Fibroblast of the aortic adventitia (primary cell): Measurements from ENCODE around the gene ZIC4. TPM values are rescaled to one million over a fixed set of nuclear protein-coding genes. Genes with fewer than 3 reads are reported as not detected.

Experiments
- DNase-seq: peaks from one replicate; pipeline ENCODE4 v3.0.0-alpha.2; 2010; ENCODE audit warnings: low read depth
- H3K4me3 ChIP-seq: 2 replicates; pipeline ENCODE4 v1.5.1; 2011; ENCODE audit warnings: low read depth, mild to moderate bottlenecking, control low read depth, low read length, moderate library complexity
- total RNA-seq: library from RNA; depleted of rRNA; stranded (reverse); fragments of >200 nt; gene quantifications from 2 replicates; pipeline ENCODE4 v1.2.3, GENCODE V29; 2012; ENCODE audit warnings: low replicate concordance
- TF ChIP-seq, protein P1 (sequence below): IDR thresholded peaks from 2 replicates; pipeline ENCODE4 v1.5.1; 2011; ENCODE audit warnings: mild to moderate bottlenecking, low read length, control low read depth, inconsistent platforms; ENCODE audit not compliant: insufficient read depth

Gene ZIC4
- total RNA-seq, 1 donor, result not detected

DNA sequence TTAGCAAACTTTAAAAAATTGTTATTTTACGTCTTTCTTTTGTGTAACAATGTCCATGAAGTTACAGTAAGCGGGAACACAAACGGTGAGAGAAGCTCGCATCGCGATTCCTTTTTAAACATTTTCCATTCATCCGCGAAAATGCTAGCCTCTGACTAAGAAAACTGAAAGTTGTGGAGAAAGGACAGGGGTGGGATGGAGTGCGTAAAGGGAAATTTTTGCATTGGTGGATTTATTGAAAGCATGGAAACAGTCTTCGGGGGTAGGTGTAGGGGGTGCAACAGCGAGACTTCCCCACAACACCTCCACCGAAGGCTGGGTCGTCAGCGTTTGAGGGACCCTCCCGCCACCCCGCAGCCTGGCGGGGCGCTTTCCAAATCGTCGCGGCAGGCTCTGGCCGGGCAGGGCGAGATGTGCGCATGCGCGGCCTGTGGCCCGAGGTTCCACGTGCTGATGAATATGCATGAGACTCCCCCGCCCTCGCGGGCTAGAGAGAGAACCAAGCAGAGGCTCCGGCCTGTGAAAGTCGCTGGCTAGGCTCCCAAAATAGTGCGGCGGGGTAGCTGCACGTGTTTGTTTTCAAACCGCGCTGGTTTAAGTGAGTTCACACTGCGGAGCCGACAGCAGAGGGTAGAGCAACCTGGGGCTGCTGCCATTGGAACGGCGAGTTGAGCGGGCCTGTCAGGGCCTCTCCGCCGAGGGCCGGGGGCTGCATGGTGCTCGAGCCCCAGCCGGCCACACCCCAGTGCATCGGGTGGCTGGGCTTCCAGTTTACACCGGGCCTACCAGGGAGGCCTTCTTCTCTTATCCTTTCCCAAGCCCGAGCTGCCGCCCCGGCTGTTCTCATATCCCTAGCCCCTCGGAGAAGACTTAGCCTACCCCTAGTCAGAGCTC, 12.7 kb upstream of the ZIC4 start:
- TF ChIP-seq, protein P1, sequence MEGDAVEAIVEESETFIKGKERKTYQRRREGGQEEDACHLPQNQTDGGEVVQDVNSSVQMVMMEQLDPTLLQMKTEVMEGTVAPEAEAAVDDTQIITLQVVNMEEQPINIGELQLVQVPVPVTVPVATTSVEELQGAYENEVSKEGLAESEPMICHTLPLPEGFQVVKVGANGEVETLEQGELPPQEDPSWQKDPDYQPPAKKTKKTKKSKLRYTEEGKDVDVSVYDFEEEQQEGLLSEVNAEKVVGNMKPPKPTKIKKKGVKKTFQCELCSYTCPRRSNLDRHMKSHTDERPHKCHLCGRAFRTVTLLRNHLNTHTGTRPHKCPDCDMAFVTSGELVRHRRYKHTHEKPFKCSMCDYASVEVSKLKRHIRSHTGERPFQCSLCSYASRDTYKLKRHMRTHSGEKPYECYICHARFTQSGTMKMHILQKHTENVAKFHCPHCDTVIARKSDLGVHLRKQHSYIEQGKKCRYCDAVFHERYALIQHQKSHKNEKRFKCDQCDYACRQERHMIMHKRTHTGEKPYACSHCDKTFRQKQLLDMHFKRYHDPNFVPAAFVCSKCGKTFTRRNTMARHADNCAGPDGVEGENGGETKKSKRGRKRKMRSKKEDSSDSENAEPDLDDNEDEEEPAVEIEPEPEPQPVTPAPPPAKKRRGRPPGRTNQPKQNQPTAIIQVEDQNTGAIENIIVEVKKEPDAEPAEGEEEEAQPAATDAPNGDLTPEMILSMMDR, result no peak
- peak overlapping the region; percentile 41 for H3K4me3 ChIP-seq
- peak; percentile 43 for DNase-seq

DNA sequence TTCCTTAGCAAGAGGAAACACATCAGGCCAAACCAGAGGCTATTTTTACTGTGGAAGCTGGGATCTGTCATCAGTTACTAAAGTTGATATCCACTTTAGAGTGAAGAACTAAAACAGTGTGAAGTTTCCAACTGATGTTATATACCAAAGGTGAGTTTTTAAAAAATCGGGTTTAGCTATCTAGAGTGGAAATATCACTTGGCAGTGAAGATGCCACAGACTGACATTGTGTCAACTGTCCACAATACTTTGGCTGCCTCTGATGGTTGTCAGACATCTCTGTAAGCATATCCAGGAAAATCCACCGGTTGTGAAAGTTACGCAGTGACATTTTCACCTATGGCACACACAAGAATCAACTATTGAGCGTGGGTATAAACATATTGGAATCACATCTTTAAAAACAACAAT, 12.0 kb upstream of the ZIC4 start:
- TF ChIP-seq, protein P1, result no peak
- DNase-seq, result no peak
- H3K4me3 ChIP-seq, result no peak overlapping the region

- TF ChIP-seq, protein P1, result no peak
- no peak overlapping the region for H3K4me3 ChIP-seq
- no peak for DNase-seq
Measured at GRCh38 chr3:147417551-147418295, 11.4 kb upstream of the ZIC4 start.

GRCh38 chr3:147416931-147417330, 10.6 kb upstream of the ZIC4 start:
- TF ChIP-seq, protein P1, result no peak
- DNase-seq, result no peak
- no peak overlapping the region for H3K4me3 ChIP-seq

GRCh38 chr3:147415874-147416273, 9.5 kb upstream of the ZIC4 start:
- no peak overlapping the region for H3K4me3 ChIP-seq
- TF ChIP-seq, protein P1, result no peak
- no peak for DNase-seq

DNA sequence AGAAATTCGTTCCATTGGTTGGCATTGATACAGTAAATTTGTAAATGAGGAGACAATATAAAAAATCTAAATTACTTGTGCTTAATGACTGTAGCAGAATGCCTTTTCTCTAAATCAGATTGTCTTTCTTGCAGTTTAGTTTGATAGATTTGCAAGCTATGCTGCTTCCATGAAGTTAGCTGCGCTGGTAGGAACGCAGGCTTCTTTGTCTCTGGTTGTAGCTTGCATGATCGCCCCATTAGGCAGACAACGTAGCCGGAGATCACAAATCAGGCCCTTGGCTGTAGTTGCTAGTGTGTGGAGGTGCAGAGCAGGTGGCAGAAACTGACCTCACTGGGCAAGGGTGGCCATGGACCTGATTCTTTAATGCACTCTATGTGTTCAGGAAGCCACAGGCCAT, 8.9 kb upstream of the ZIC4 start:
- H3K4me3 ChIP-seq, result no peak overlapping the region
- no peak for DNase-seq
- TF ChIP-seq, protein P1, result no peak
